ENCODE data around the gene DUSP28.

DUSP28 gene

DNA sequence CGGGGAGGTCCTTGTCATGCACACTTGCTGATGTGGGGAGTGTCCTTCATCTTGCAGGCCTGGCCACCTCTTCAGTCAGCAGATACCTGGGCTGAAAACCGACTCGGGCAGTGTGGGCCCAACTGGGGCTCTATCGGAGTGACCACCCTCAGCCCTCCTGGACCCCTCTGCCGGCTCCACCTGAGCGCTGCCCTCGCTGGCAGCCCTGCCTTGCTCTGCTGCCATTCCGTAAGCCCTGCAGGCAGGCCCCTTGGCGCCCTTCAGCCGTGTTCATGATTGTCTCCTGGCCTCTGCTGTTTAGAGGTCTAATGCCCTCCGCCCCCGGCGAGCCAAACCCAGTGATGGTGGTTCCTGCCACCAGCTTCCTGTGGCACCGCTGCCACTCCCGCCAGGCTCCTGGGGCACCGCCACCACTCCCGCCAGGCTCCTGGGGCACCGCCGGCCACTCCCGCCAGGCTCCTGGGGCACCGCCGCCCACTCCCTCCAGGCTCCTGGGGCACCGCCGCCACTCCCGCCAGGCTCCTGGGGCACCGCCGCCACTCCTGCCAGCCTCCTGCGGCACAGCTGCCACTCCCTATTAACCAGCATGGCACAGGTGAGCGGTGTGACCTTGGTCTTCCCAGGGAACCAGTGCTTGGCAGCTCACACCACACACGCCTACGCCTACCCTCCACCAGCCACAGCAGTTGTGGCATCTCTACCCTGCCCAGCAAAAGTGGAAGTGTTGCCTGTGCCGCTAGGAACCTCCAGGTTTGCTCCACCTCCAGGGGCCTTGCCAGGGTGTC lies 42.3 kb downstream of the DUSP28 start:
- DNase-seq = no peak

- no peak for DNase-seq
These were observed 43.1 kb downstream of the DUSP28 start for GRCh38 chr2:240603081-240603835.

- DNase-seq = no peak
These were observed 43.7 kb downstream of the DUSP28 start for GRCh38 chr2:240603846-240604245.

GRCh38 chr2:240604291-240604938 lies 44.3 kb downstream of the DUSP28 start:
- no peak for DNase-seq

GRCh38 chr2:240604939-240605716 lies 45.0 kb downstream of the DUSP28 start:
- no peak for DNase-seq

DNA sequence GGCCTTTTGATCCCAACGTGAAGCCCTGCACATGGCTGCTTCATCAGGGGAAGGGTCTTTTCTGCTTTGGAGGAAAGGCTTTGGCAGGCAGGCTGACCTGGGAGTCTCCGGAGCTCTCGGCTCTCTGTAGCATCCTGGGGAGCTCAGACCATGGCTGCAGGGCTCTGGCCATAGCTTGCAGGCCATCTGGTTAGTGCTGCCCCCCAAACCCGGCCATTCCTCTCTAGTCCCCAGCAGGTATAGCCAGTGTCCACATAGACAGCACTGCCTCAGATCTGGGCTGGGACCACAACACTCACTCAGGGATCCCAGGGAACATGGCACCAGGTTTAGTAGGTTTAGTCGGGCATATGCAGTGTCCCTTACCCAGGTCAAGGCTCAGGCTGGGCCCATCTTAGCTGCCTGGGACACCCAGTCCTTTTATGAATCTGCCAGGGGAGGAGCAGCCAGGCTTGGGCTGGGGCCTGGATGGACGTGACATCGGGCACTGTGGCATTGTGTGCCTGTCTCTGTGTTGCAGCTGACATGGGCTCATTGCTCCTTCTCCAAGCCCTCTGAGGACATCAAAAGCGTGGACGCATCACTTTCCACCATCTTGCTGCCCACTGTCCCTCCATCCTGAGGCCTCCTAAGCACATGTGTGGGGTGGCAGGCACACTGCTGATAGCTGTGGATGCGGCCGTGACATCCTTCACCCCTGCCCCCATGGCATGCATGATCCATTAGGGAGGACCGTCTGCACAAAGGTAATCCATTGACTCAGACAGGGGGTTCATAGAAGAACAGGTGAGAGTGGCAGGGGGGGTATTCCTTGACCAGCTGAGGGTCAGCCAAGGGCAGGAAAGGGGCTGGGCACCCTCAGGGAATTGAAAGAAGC lies 45.9 kb downstream of the DUSP28 start:
- DNase-seq = no peak

DNA sequence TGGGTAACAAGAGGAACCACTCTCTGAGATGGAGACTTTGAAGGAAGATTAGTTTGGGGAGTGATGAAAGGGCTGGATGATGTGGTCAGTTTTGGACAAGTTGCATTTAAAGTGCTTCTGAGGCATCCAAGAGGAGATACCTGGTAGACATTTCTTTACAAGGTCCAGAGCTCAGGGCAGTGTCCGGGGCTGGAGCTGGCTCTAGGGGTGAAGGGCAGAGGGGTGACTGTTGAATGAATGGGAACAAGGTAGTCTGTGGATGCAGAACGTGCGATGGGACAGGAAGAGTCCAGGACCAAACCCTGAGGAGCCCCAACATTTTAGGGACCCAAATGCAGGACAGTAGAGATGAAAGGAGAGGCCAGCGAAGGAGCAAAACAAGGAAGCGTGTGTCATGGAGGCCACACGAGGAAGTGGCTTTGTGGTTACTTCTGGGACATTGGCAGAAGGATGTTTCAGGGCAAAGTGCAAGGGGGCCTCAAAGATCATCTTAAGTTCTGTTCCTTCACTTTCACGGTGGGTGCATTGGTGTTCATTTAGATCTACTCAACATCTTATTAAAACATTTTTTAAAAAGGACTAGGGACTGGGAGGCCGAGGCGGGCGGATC lies 51.5 kb downstream of the DUSP28 start:
- DNase-seq = no peak

Data from NCI-H187 (cell line).